HG03342 (cell line): Measurements from ENCODE around the gene PRR35.
"Not testable (repeated sequence)": the region's sequence is repeated elsewhere in the genome, so short reads cannot be mapped to it uniquely, and the experiment has no call there.

ENCODE experiments used
- ATAC-seq: cut with Tn5 transposase; IDR thresholded peaks from one replicate; pipeline ENCODE4 v1.9.1; 2021; ENCODE audit warnings: mild to moderate bottlenecking, moderate library complexity; ENCODE audit not compliant: unreplicated experiment

PRR35 gene

DNA sequence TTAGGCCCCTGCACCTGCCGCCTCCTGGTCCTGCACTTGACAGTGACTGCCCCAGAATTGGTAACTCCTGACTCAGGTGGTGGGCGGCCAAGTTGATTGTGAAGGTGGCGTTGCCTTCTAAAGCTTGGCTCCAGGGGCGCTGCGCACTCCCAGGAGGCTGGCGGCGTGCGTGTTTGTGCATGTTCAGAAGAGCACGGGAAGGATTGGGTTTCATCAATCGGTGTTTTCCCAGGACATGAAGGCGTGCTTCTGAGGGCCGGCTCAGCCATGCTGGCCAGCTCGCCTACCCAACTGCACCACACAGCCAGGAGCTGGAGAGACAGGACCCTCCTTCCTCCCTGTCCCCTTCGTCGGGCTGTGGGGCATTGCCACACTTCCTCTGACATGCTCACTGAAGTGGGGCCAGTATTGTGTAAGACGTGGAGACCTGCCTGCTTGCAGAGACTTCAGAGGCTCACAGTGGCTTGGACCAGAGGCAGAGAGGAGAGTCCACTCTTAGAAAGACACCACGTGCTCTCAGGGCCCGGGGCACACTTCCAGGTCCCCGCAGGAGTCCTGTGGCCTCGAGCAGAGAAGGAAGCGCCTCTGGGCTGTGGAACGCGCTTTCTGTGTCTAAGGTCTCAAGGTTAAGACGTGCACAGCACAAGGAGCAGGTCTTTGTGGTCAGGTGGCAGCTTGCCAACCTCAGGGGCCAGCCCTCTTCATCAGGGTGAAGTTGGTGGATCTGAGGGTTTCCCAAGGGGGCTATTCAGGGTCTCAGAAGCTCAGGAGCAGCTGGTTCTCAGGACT, 32.5 kb downstream of the PRR35 start:
- ATAC-seq: no peak

DNA sequence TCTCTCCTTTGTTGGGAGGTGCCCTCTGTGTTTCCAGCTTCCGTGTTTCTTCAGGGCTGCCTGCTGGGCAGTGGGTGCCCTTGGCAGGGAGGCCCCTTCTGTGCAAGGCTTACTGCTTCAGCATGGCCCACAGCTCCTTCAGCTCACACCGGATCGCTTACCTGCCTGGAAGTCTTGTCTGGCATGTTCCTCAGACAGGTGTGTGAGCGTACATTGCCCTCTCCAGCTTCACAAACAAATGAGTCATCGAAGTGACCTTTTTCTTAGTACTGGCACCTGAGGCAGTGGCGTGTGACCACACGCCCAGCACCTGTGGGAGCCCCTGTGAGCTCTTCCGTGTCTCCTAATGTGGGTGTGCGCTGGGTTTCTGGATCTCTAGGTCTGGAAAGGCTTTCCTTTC, 33.2 kb downstream of the PRR35 start:
- no peak for ATAC-seq

DNA sequence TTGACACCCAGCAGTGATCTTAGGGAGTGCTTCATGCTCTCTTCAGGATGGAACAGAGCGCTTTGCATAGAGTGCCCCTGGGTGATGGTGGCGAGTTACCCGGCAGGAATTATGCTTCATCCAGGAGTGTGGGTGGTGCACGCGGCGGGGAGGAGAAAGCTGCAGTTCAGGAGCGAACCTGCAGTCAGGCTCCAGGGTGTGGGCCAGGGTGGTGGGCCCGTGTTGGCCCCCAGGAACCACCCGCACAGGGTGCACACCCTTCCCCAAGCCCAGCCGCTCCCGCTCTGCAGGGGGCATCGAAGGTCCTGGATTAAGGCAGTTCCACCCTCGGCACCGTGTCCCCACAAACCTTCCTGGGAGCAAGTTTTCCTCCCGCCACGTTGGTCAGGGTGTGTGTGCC, 33.6 kb downstream of the PRR35 start:
- ATAC-seq: no peak

DNA sequence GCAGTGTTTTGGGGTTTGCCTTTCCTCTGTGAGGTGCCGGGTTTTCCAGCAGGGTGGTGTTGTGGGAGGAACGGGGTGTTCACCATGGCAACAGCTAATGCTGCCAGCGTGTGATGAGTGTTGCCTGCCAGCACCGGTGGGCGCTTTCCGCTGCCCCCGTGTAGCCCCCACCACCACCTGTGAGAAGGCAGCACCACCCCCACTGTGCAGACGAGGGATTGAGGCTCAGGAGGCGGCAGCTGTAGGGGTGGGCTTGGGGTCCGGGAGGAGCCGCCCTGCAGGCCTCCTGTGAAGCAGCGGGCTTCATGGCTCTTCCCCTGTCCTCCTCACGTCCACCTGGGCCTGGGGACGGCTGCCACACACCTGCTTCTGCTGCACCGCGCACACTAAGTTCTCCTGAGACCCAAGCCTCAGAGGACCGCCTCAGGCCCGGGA, 34.9 kb downstream of the PRR35 start:
- no peak for ATAC-seq

DNA sequence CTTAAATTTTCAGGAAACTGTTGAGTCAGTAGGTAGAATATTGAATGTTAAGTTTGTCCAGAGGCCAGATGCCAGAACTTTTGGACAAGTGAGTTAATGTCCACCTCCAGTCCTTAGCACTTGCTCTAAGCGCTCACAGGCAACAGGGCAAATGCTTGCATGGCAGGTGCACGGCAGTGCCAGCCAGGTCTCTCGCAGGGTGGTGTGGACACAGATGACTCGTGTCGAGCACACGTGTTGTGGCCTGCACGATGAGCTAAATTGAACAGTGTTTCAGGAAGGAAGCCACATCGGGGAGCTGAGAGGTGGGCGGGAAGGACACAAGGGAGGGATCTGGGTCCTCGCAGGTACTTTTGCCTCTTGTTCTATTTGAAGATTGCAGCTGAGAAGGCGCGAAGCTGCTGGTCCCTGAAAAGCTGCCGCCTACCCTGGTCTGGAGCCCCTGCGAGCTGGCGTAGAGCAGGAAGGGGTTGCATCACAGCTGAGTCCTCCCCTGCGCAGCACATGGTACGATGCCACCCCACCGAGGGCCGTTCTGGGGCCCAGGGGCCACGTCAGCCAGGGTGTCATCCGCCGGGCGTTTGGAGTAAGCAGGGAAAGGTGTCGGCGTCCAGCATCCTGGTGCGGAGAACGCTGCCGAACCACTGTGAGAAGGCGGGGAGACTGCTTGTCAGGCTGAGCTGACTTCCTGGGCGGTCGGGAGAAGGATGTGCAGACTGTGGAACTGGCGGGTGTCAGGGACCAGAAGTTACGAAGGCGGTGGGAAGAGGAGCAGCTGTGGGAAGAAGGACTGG, 35.9 kb downstream of the PRR35 start:
- no peak for ATAC-seq

DNA sequence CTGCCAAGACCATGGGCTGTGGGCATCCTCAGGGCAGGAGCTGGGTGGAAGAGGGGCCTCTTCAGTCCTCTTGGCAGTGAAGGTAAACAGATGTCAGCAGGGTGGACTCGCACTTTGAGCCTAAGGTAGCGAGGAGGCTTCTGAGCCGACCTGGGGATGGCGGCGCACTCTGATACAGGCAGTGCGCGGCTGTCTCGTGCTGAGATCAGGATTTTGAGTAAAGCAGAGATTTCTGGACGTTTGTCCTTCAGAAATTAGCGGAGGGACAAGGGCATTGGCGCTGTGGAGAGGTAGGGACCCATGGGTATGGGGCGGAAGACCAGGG, 36.5 kb downstream of the PRR35 start:
- ATAC-seq: no peak

DNA sequence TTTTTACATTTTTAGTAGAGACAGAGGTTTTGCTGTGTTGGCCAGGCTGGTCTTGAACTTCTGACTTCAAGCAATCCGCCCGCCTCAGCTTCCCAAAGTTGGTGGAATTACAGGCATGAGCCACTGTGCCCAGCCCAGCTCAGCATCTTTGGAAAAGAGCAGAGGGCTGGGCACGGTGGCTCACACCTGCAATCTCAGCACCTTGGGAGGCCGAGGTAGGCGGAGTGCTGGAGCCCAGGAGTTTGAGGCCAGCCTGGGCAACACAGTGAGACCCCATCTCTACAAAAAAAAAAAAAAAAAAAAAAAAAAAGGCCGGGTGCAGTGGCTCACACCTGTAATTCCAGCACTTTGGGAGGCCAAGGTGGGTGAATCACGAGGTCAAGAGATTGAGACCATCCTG, 37.5 kb downstream of the PRR35 start:
- ATAC-seq: not testable (repeated sequence)

DNA sequence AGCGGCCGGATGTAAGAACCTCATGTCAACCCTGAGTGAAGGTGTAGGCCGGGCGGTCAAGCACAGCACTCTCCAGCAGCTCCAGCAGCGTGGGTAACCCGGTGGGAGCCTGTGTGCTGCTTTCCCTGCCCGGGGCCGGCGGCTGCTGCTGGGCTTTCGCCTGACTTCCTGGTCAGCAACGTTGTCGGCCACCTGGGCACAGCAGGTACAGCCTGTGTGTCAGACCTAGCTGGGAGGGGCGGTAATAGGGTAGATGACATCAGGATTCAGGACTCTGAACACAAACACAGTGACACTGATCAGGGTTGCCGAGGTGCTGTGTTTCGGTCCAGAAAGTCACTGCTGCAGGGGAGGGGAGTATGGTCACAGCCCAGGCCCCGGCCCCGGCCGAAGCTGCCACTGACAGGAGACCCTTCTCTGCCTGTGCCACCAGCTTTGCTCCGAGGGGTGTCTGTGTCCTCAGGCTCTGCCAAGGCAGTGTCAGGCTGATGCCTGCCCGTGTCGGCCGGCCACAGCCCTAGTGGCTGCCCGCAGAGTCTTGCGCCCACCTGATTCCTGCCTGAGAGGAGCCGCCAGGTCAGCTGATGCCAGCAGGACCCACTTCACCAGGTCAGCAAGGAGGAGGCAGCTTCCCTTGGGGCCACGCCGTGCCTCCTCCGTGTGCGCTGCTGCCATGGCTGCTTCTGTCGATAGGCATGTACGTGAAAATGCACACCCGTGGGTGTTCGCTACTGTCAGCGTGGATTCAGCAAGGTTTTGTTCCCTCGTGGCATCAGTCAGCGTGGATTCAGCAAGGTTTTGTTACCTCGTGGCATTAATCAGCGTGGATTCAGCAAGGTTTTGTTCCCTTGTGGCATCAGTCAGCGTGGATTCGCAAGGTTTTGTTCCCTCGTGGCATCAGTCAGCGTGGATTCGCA, 38.9 kb downstream of the PRR35 start:
- no peak for ATAC-seq

DNA sequence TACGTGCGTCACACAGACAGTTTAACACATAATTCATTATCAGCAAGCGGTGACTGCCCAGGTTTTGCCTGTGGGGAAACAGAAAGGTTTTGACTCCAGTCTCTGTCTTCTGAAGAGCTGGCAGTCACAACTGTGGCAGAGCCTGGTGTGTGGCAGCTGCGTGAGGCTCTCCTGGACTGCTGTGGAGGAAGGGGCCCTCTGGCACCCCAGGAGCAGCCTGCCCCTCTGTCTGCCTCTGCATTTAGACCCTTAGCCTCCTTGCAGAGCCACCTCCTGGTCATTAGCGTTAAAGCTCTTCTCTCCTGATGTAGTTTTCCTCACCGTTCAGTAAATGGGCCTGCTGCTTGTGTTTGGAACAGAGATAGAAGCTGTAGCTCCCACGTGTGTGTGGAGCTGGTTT, 40.6 kb downstream of the PRR35 start:
- ATAC-seq: no peak

DNA sequence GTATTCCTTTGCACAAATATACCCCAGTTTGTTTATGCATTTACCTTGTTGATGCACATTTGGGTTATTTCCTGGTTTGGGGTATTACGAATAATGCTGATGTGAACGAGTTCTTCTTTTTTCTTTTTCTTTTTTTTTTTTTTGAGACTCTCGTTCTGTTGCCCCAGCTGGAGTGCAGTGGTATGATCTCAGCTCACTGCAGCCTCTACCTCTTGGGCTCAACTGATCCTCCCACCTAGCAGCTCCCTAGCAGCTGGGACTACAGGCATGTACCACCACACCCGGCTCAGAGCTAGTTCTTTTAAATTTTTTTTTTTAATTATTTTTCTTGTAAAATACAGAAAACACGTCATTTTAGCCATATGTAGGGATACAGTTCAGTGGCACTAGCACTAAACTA, 43.7 kb downstream of the PRR35 start:
- no peak for ATAC-seq

DNA sequence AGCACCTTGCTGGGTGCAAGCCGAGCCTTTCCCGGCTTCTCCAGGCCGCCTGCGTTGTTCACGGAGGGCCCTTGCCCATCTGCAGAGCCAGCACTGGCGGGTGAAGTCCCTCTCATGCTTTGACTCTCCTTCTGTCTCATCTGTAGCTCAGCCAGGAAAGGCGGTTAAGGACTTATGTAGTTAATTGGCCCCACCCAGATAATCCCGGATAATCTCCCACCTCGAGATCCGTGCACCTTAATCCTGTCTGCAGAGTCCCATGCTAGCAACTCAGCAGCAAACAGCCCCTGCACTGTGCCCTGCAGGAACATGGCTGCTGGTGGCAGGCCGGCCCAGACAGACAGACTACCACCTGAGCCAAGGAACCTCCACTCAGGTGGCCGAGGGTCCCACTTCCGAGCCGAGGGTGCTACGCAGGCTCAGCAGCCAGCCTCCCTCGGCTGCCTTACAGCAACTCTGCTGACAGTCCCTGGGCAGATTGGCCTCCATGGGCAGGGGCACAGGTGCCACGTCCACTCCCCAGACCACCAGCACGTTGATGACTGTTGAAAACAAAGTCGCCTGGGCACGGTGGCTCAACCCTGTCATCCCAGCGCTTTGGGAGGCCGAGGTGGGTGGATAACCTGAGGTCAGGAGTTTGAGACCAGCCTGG, 46.6 kb downstream of the PRR35 start:
- ATAC-seq: no peak

DNA sequence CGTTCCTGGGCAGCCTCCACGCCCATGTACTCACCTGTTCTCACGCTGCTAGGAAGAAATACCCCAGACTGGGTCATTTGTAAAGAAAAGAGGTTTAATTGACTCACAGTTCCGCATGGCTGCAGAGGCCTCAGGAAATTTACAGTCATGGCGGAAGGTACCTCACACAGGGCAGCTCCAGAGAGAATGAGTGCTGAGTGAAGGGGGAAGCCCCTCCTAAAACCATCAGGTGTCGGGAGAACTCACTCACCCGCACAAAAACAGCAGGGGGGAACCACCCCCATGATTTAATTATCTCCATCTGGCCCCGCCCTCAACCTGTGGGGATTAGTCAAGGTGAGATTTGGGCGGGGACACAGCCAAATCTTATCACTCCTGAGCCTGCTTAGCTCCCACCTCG, 47.8 kb downstream of the PRR35 start:
- no peak for ATAC-seq

DNA sequence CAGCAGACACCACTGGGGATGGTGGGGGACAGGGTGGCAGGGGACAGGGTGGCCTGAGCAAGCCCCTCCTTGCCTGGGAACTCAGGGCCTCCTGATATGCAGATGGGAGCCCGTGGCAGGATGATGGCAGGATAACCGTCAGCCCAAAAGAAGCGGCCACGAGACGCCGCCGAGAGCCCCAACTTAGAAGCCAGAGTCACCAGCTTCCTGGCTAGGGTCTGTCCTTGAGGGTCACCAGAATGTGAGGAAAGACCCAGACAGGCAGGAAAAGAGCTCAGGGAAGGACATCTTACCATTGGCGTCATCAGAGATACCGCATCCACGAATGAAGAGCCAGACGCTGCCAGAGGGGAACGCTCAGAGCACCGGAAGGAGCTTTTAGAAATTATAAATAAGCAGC, 49.1 kb downstream of the PRR35 start:
- no peak for ATAC-seq

DNA sequence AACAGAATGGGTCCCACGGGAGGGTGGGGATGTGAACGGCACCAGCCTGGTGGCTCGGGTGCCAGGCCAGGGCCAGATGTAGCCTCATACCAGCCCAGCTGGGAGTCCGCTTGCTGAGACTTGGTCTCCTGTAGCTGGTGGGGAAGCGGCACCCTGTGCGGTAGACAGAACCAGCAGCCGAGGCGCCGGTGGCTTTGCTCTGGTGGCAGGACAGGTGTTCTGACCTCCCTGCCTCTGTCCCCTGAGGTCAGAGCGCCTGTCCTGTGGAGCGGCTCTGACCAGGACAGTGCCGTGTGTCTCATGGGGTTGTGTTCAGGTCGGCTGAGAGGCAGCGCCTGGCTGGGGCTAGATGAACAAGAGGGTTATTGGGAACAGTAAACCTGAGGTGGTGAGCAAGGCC, 49.8 kb downstream of the PRR35 start:
- ATAC-seq: no peak

DNA sequence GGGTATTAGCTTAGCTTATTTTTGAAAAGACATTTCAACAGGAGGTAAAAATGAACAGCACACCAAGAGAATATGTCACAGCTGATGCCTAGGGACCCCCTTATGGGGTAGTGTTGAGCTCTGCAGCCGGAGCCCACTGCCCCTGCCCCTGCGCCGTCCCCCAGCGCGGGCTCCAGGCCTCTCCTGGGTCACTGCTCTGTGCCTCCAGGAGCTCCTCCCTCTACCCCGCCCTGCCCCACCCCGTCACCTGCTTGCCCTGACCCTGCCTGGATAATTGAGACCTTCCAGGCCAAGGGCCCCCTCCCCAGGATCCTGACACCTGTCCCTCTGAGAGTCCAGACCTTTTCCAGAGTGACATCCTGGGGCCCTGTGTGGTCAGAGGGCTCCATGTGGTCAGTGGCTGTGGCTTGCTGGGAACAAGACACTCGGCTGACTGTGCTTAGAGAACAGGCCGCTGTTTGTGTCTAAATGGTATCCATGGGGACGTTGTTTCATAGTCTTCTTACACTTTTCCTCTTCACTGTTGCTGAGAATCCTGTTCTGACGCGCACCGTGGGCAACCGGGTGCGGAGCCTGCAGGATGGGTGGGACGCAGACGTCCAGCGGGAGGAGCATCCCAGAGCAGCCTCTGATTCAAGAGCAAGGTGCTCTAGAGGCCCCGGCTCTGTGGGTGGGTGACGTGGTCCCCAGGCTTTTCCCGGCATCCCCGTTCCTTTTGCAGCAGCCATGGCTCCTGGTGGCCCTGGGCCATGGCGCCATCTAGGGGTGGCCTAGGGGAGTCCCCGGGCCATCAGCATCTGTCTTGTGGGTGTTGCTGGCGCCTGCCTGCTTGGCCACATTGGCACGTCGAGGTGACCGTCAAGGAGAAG, 50.6 kb downstream of the PRR35 start:
- no peak for ATAC-seq

DNA sequence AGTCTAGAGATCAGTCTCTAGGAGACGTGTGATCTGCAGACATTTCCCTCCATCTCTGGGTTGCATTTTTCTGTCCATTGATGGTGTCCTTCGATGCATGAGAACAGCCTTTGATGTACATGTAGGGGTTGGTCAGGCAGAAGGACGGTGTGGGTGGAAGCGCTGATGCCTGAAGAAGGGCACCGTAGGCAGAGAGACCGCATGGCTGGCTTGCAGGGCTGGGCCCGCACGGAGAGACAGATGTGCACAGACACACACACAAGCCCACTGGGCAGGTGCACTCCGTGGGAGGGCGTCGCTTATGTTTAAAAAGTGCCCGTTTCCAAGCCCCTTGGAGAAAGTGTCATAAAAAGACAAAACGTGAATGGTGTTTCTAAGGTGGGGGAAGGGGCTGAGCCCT, 54.9 kb downstream of the PRR35 start:
- no peak for ATAC-seq
